ENCODE results near the gene SEC63.
A peak's percentile ranks its signal among the peaks of the same experiment; 100 is the strongest.
"Not testable (repeated sequence)": the region's sequence is repeated elsewhere in the genome, so short reads cannot be mapped to it uniquely, and the experiment has no call there.

SEC63 gene

GRCh38 chr6:107972413-107973096, 14.5 kb upstream of the SEC63 start:
- no peak for DNase-seq (ENCODE audit: low read depth in 3 of 3, low spot score in 1 of 3)

GRCh38 chr6:107971181-107971580, 13.2 kb upstream of the SEC63 start:
- DNase-seq (ENCODE audit: low read depth in 3 of 3, low spot score in 1 of 3) = no peak

- no peak for DNase-seq (ENCODE audit: low read depth in 3 of 3, low spot score in 1 of 3)
Observed at GRCh38 chr6:107970255-107970654, 12.2 kb upstream of the SEC63 start.

- DNase-seq (ENCODE audit: low read depth in 3 of 3, low spot score in 1 of 3) = no peak
Observed at GRCh38 chr6:107968081-107968480, 10.1 kb upstream of the SEC63 start.

- DNase-seq (ENCODE audit: low read depth in 3 of 3, low spot score in 1 of 3) = no peak
Observed at GRCh38 chr6:107965746-107966145, 7.7 kb upstream of the SEC63 start.

- no peak for DNase-seq (ENCODE audit: low read depth in 3 of 3, low spot score in 1 of 3)
Observed at GRCh38 chr6:107962723-107963122, 4.7 kb upstream of the SEC63 start.

GRCh38 chr6:107959392-107959791, 1.4 kb upstream of the SEC63 start:
- no peak for DNase-seq (ENCODE audit: low read depth in 3 of 3, low spot score in 1 of 3)

- not testable (repeated sequence) for DNase-seq (ENCODE audit: low read depth in 3 of 3, low spot score in 1 of 3)
Observed at GRCh38 chr6:107958689-107959362, 818 bp upstream of the SEC63 start.

- DNase-seq (ENCODE audit: low read depth in 3 of 3, low spot score in 1 of 3) = peak; percentile 9 to 39 (median 23)
Observed at GRCh38 chr6:107957308-107957908, 600 bp downstream of the SEC63 start.

GRCh38 chr6:107956586-107957307, 1.3 kb downstream of the SEC63 start:
- no peak for DNase-seq (ENCODE audit: low read depth in 3 of 3, low spot score in 1 of 3)

- no peak for DNase-seq (ENCODE audit: low read depth in 3 of 3, low spot score in 1 of 3)
Observed at GRCh38 chr6:107956181-107956580, 1.8 kb downstream of the SEC63 start.

- DNase-seq (ENCODE audit: low read depth in 3 of 3, low spot score in 1 of 3) = not testable (repeated sequence)
Observed at GRCh38 chr6:107953858-107954414, 4.1 kb downstream of the SEC63 start.

- no peak for DNase-seq (ENCODE audit: low read depth in 3 of 3, low spot score in 1 of 3)
Observed at GRCh38 chr6:107943626-107944439, 14.2 kb downstream of the SEC63 start.

- DNase-seq (ENCODE audit: low read depth in 3 of 3, low spot score in 1 of 3) = no peak
Observed at GRCh38 chr6:107942142-107942541, 15.9 kb downstream of the SEC63 start.

GRCh38 chr6:107941627-107942026, 16.4 kb downstream of the SEC63 start:
- no peak for DNase-seq (ENCODE audit: low read depth in 3 of 3, low spot score in 1 of 3)

- DNase-seq (ENCODE audit: low read depth in 3 of 3, low spot score in 1 of 3) = no peak
Observed at GRCh38 chr6:107941199-107941598, 16.8 kb downstream of the SEC63 start.

GRCh38 chr6:107936910-107937292, 21.1 kb downstream of the SEC63 start:
- not testable (repeated sequence) for DNase-seq (ENCODE audit: low read depth in 3 of 3, low spot score in 1 of 3)

- DNase-seq (ENCODE audit: low read depth in 3 of 3, low spot score in 1 of 3) = no peak
Observed at GRCh38 chr6:107936162-107936909, 21.7 kb downstream of the SEC63 start.

GRCh38 chr6:107934229-107934628, 23.8 kb downstream of the SEC63 start:
- DNase-seq (ENCODE audit: low read depth in 3 of 3, low spot score in 1 of 3) = not testable (repeated sequence)

- DNase-seq (ENCODE audit: low read depth in 3 of 3, low spot score in 1 of 3) = no peak
Observed at GRCh38 chr6:107932580-107932979, 25.4 kb downstream of the SEC63 start.

Measured in stimulated activated CD4-positive, alpha-beta T cell treated with anti-CD3 and anti-CD28 coated beads, TNF-alpha, amount 100 ng/mL, for 1 hour (primary cell).